A673 (cell line): ENCODE data around the gene SCAP. TPM values are rescaled to one million over a fixed set of nuclear protein-coding genes. Genes with fewer than 3 reads are reported as not detected.

Experiments
- BruUV-seq: library from RNA; stranded (reverse); fragments of 400-500 nt; replicated peaks from 2 replicates; lab custom pipeline; 2021; lab: Mats Ljungman, UMichigan
- CTCF ChIA-PET: fragments of 300-600 bp; sonication (Branson Sonifier 250); formaldehyde crosslinking; loops from one replicate; lab custom pipeline; 2022; ENCODE audit warnings: antibody characterized with exemption; lab: Charles Lee
- POLR2A ChIA-PET: fragments of 300-600 bp; sonication (Branson Sonifier 250); formaldehyde crosslinking; loops from one replicate; lab custom pipeline; 2022; ENCODE audit warnings: antibody characterized with exemption; ENCODE audit not compliant: low non-redundant PET; lab: Charles Lee
- DNase-seq: peaks from one replicate; pipeline ENCODE4 v3.0.0-alpha.2; 2015; ENCODE audit warnings: low spot score
- H3K27ac ChIP-seq: fragments of 200-600 bp; sonication (generic); 2 replicates; pipeline ENCODE4 v1.5.1; 2016; ENCODE audit warnings: mixed run types, low read depth, mild to moderate bottlenecking, mixed read lengths, antibody characterized with exemption, low read length; ENCODE audit not compliant: poor library complexity, severe bottlenecking
- H3K27me3 ChIP-seq: fragments of 200-600 bp; sonication (generic); replicated peaks from 2 replicates; pipeline ENCODE4 v1.6.1; 2017; ENCODE audit warnings: mixed run types, low read depth, mild to moderate bottlenecking, mixed read lengths, antibody characterized with exemption, low read length; ENCODE audit not compliant: insufficient read depth, poor library complexity
- H3K36me3 ChIP-seq: fragments of 200-600 bp; sonication (generic); 2 replicates; pipeline ENCODE4 v1.6.1; 2016; ENCODE audit warnings: mixed run types, mild to moderate bottlenecking, mixed read lengths, antibody characterized with exemption, low read length; ENCODE audit not compliant: insufficient read depth, poor library complexity, severe bottlenecking
- H3K4me1 ChIP-seq: fragments of 200-600 bp; sonication (generic); 2 replicates; pipeline ENCODE4 v1.6.1; 2017; ENCODE audit warnings: mixed run types, mild to moderate bottlenecking, mixed read lengths, antibody characterized with exemption, low read length; ENCODE audit not compliant: insufficient read depth, poor library complexity, severe bottlenecking
- H3K4me3 ChIP-seq: fragments of 200-600 bp; sonication (generic); 2 replicates; pipeline ENCODE4 v1.5.1; 2016; ENCODE audit warnings: low read depth, mixed run types, mild to moderate bottlenecking, mixed read lengths, low read length; ENCODE audit not compliant: poor library complexity, severe bottlenecking
- H3K9me3 ChIP-seq: fragments of 200-600 bp; sonication (generic); 2 replicates; pipeline ENCODE4 v1.6.1; 2016; ENCODE audit warnings: mixed run types, low read depth, mild to moderate bottlenecking, mixed read lengths, antibody characterized with exemption, low read length; ENCODE audit not compliant: poor library complexity, severe bottlenecking
- CTCF ChIP-seq: fragments of 300-800, 200-600 bp; sonication (generic); conservative IDR thresholded peaks from 2 replicates; pipeline ENCODE4 v1.5.1; 2017; ENCODE audit warnings: low read depth, mild to moderate bottlenecking, antibody characterized with exemption, low read length, moderate library complexity, mixed read lengths
- EZH2 ChIP-seq: fragments of 200-600 bp; sonication (generic); IDR thresholded peaks from 2 replicates; pipeline ENCODE4 v1.6.1; 2017; ENCODE audit warnings: borderline replicate concordance, low read depth, mild to moderate bottlenecking, mixed read lengths, antibody characterized with exemption, low read length; ENCODE audit not compliant: poor library complexity, severe bottlenecking
- intact Hi-C: fragments of 100-400 bp; cut with micrococcal nuclease; formaldehyde crosslinking; loops from one replicate; pipeline ENCODE4 v1.10.0; 2022; ENCODE audit not compliant: unreplicated experiment
- total RNA-seq: library from RNA; stranded (reverse); gene quantifications from 2 replicates; pipeline ENCODE4 v1.2.3, GENCODE V29; 2021

Gene SCAP
- total RNA-seq, 1 experiment from 2014 or later: 43.4 TPM

GRCh38 chr3:47444103-47444502 is 31.6 kb downstream of the SCAP start:
- H3K27ac ChIP-seq: no peak overlapping the region
- H3K27me3 ChIP-seq: no peaks in the 10 kb centered on the region
- peaks cover 2% of the 10 kb centered on the region for H3K36me3 ChIP-seq
- intact Hi-C loops: no loop called here
- no peak for DNase-seq
- ChIA-PET CTCF (no interaction called here), POLR2A (no interaction called here)
- BruUV-seq: no TSS peak
- no peaks in the 10 kb centered on the region for H3K4me1 ChIP-seq
- no peak for TF ChIP-seq EZH2
- TF ChIP-seq CTCF: no peak
- H3K4me3 ChIP-seq: no peak overlapping the region
- no peaks in the 10 kb centered on the region for H3K9me3 ChIP-seq

GRCh38 chr3:47443611-47443995 is 32.1 kb downstream of the SCAP start:
- Histone ChIP-seq H3K27ac (no peak overlapping the region), H3K36me3 (peaks cover 2% of the 10 kb centered on the region), H3K4me1 (no peaks in the 10 kb centered on the region), H3K27me3 (no peaks in the 10 kb centered on the region), H3K9me3 (no peaks in the 10 kb centered on the region), H3K4me3 (no peak overlapping the region)
- no peak for DNase-seq
- BruUV-seq: no TSS peak
- TF ChIP-seq CTCF (no peak), EZH2 (no peak)
- ChIA-PET CTCF (no interaction called here), POLR2A (no interaction called here)
- intact Hi-C loops: no loop called here

- peaks cover 2% of the 10 kb centered on the region for H3K36me3 ChIP-seq
- no peaks in the 10 kb centered on the region for H3K9me3 ChIP-seq
- intact Hi-C loops: no loop called here
- ChIA-PET POLR2A (no interaction called here), CTCF (no interaction called here)
- H3K27ac ChIP-seq: no peak overlapping the region
- H3K27me3 ChIP-seq: no peaks in the 10 kb centered on the region
- BruUV-seq: no TSS peak
- no peak for DNase-seq
- H3K4me3 ChIP-seq: no peak overlapping the region
- H3K4me1 ChIP-seq: no peaks in the 10 kb centered on the region
- TF ChIP-seq CTCF (no peak), EZH2 (no peak)
Observed at GRCh38 chr3:47441796-47442551, 33.8 kb downstream of the SCAP start.
